ENCODE data around the gene C1orf105.
"Not testable (repeated sequence)": the region's sequence is repeated elsewhere in the genome, so short reads cannot be mapped to it uniquely, and the experiment has no call there.

The C1orf105 gene

GRCh38 chr1:172425339-172425738, 4.9 kb downstream of the C1orf105 start:
- no peak overlapping the region for H3K27ac ChIP-seq
- H3K4me3 ChIP-seq (ENCODE audit: low read depth, low read length), result no peak overlapping the region
- in situ Hi-C loops (cut with HindIII; ENCODE audit: low pct_ligation_motif_present, low sequenced_read_pairs), result no loop called here
- H3K27me3 ChIP-seq (replicated peaks), result no peaks in the 10 kb centered on the region
- no peak for DNase-seq
- TF ChIP-seq CTCF (IDR thresholded peaks at IDR 0.05; ENCODE audit: low read depth, low read length, missing control alignments), result no peak
- no peaks in the 10 kb centered on the region for H3K36me3 ChIP-seq (replicated peaks)

- H3K27ac ChIP-seq, result no peak overlapping the region
- TF ChIP-seq CTCF (IDR thresholded peaks at IDR 0.05; ENCODE audit: low read depth, low read length, missing control alignments), result no peak
Observed at GRCh38 chr1:172427191-172427590, 6.7 kb downstream of the C1orf105 start.

GRCh38 chr1:172429331-172430127, 9.0 kb downstream of the C1orf105 start:
- H3K4me3 ChIP-seq (ENCODE audit: low read depth, low read length), result no peak overlapping the region
- TF ChIP-seq CTCF (IDR thresholded peaks at IDR 0.05; ENCODE audit: low read depth, low read length, missing control alignments), result peak; percentile 75
- in situ Hi-C loops (cut with HindIII; ENCODE audit: low pct_ligation_motif_present, low sequenced_read_pairs), result no loop called here
- H3K36me3 ChIP-seq (replicated peaks), result no peaks in the 10 kb centered on the region
- no peak overlapping the region for H3K27ac ChIP-seq
- no peaks in the 10 kb centered on the region for H3K27me3 ChIP-seq (replicated peaks)
- DNase-seq, result peak; percentile 61

More at GRCh38 chr1:172427191-172427590, 6.7 kb downstream of the C1orf105 start:
- in situ Hi-C loops (cut with HindIII; ENCODE audit: low pct_ligation_motif_present, low sequenced_read_pairs), result no loop called here
- Histone ChIP-seq H3K27me3 (replicated peaks) (no peaks in the 10 kb centered on the region), H3K4me3 (ENCODE audit: low read depth, low read length) (no peak overlapping the region), H3K36me3 (replicated peaks) (no peaks in the 10 kb centered on the region)
- DNase-seq, result no peak

GRCh38 chr1:172430128-172430454, 9.6 kb downstream of the C1orf105 start:
- Histone ChIP-seq H3K27ac (no peak overlapping the region), H3K4me3 (ENCODE audit: low read depth, low read length) (no peak overlapping the region), H3K27me3 (replicated peaks) (no peaks in the 10 kb centered on the region), H3K36me3 (replicated peaks) (no peaks in the 10 kb centered on the region)
- no peak for DNase-seq
- no peak for TF ChIP-seq CTCF (IDR thresholded peaks at IDR 0.05; ENCODE audit: low read depth, low read length, missing control alignments)
- in situ Hi-C loops (cut with HindIII; ENCODE audit: low pct_ligation_motif_present, low sequenced_read_pairs), result no loop called here

DNA sequence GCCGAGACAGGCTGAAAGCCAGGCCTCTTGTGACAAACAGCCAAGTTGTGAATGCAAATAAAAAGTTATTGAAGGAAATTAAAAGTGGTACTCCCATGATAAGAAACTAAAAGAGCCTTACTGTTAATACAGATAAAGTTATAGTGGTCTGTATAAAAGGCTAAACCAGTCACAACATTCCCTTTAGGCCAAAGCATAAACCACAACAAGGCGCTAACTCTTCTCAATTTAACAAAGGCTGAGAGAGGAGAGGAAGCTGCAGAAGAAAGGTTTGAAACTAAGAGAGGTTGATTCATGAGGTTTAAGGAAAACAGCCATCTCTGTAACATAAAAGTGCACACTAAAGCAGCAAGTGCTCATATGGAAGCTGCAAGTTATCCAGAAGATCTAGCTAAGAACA, 10.7 kb downstream of the C1orf105 start:
- H3K4me3 ChIP-seq (ENCODE audit: low read depth, low read length), result no peak overlapping the region
- H3K27ac ChIP-seq, result no peak overlapping the region
- no peaks in the 10 kb centered on the region for H3K36me3 ChIP-seq (replicated peaks)
- no peak for TF ChIP-seq CTCF (IDR thresholded peaks at IDR 0.05; ENCODE audit: low read depth, low read length, missing control alignments)
- H3K27me3 ChIP-seq (replicated peaks), result no peaks in the 10 kb centered on the region
- in situ Hi-C loops (cut with HindIII; ENCODE audit: low pct_ligation_motif_present, low sequenced_read_pairs), result no loop called here
- no peak for DNase-seq

GRCh38 chr1:172431721-172432192, 11.3 kb downstream of the C1orf105 start:
- no peak overlapping the region for H3K4me3 ChIP-seq (ENCODE audit: low read depth, low read length)
- H3K27me3 ChIP-seq (replicated peaks), result no peaks in the 10 kb centered on the region
- in situ Hi-C loops (cut with HindIII; ENCODE audit: low pct_ligation_motif_present, low sequenced_read_pairs), result no loop called here
- TF ChIP-seq CTCF (IDR thresholded peaks at IDR 0.05; ENCODE audit: low read depth, low read length, missing control alignments), result no peak
- DNase-seq, result no peak
- H3K36me3 ChIP-seq (replicated peaks), result no peaks in the 10 kb centered on the region
- no peak overlapping the region for H3K27ac ChIP-seq

DNA sequence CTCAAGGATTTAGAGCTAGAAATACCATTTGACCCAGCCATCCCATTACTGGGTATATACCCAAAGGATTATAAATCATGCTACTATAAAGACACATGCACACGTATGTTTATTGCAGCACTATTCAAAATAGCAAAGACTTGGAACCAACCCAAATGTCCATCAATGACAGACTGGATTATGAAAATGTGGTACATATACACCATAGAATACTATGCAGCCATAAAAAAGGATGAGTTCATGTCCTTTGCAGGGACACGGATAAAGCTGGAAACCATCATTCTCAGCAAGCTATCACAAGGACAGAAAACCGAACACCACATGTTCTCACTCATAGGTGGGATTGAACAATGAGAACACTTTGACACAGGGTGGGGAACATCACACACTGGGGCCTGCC, 16.7 kb downstream of the C1orf105 start:
- in situ Hi-C loops (cut with HindIII; ENCODE audit: low pct_ligation_motif_present, low sequenced_read_pairs); H3K36me3 ChIP-seq (replicated peaks); H3K27me3 ChIP-seq (replicated peaks); H3K4me3 ChIP-seq (ENCODE audit: low read depth, low read length); H3K27ac ChIP-seq; DNase-seq: not testable (repeated sequence)

All from brain microvascular endothelial cell (primary cell).